Aorta (tissue), 5 donors: ENCODE measurements around the gene PVR. TPM values are rescaled to one million over a fixed set of nuclear protein-coding genes. Genes with fewer than 3 reads are reported as not detected.
A peak's percentile ranks its signal among the peaks of the same experiment; 100 is the strongest.

Experiments used
- ATAC-seq: fragments of 200-7000 bp; cut with Tn5 transposase; one replicate; pipeline ENCODE4 v1.9.1; 2022; ENCODE audit warnings: moderate library complexity; ENCODE audit not compliant: low FRiP score
- DNase-seq, 2 donors: peaks; one replicate each; pipeline ENCODE4 v3.0.0-alpha.2; 2020
- H3K27ac ChIP-seq, 2 donors: one replicate each; pipeline ENCODE4 v1.5.1; 2013; ENCODE audit warnings: low read length in 2 of 2, mild to moderate bottlenecking in 2 of 2, moderate library complexity in 2 of 2, control low read depth in 1 of 2, inconsistent platforms in 1 of 2, low read depth in 1 of 2
- H3K27me3 ChIP-seq, 2 donors: one replicate each; pipeline ENCODE4 v1.6.1; 2013; ENCODE audit warnings: control low read depth in 1 of 2, low read length in 1 of 2, mild to moderate bottlenecking in 1 of 2, moderate library complexity in 1 of 2; ENCODE audit not compliant: insufficient read depth in 2 of 2, control insufficient read depth in 1 of 2
- H3K36me3 ChIP-seq, 2 donors: one replicate each; pipeline ENCODE4 v1.6.1; 2013; ENCODE audit warnings: control low read depth in 1 of 2, low read length in 1 of 2, mild to moderate bottlenecking in 1 of 2; ENCODE audit not compliant: insufficient read depth in 2 of 2, control insufficient read depth in 1 of 2
- H3K4me1 ChIP-seq, 2 donors: one replicate each; pipeline ENCODE4 v1.6.1; 2013; ENCODE audit warnings: low read length in 2 of 2, control low read depth in 1 of 2, mild to moderate bottlenecking in 1 of 2, moderate library complexity in 1 of 2; ENCODE audit not compliant: insufficient read depth in 2 of 2, control insufficient read depth in 1 of 2
- H3K4me3 ChIP-seq, 2 donors: one replicate each; pipeline ENCODE4 v1.5.1; 2013; ENCODE audit warnings: low read length in 2 of 2, control low read depth in 1 of 2, mild to moderate bottlenecking in 1 of 2
- H3K9me3 ChIP-seq: one replicate; pipeline ENCODE4 v1.6.1; 2013; ENCODE audit warnings: mild to moderate bottlenecking, low read length; ENCODE audit not compliant: control insufficient read depth
- WGBS, 2 donors: extraction: QIAGEN DNeasy Blood & Tissue Kit; methylation state at CpG; one replicate each; pipeline ENCODE4 v1.1.7; 2013; 5-methylcytosine and 5-hydroxymethylcytosine counted together
- intact Hi-C, 2 donors: fragments of 100-400 bp; cut with DNase I; formaldehyde crosslinking; loops; one replicate each; pipeline versions ENCODE4 v1.14.2 to v1.15.0; 2022
- polyA plus RNA-seq, 2 donors: library from polyadenylated mRNA; stranded (reverse); fragments of 200-250 nt; gene quantifications; one replicate each; pipeline ENCODE4 v1.2.3, GENCODE V29; 2013
- total RNA-seq, 2 donors: library from RNA; stranded (reverse); fragmentation: NEBNext Ultra II Directional; extraction: Animal tissue kit (Norgen Biotek cat#: 25700); gene quantifications; one replicate each; pipeline ENCODE4 v1.2.1, GENCODE V29; 2021
- donor health status: healthy with polysubstance abuse.
- donor health status: Bipolar disorder and iron deficiency.
- donor health status: DM: no; HTN: no; CAD: no.
- donor health status: DM: no; HTN: no; CAD: no.
- donor health status: DM: yes; HTN: yes; CAD: no.

Gene PVR
- total and polyA plus RNA-seq, 4 donors: 7.4 to 44.2 (median 28.0) TPM

DNA sequence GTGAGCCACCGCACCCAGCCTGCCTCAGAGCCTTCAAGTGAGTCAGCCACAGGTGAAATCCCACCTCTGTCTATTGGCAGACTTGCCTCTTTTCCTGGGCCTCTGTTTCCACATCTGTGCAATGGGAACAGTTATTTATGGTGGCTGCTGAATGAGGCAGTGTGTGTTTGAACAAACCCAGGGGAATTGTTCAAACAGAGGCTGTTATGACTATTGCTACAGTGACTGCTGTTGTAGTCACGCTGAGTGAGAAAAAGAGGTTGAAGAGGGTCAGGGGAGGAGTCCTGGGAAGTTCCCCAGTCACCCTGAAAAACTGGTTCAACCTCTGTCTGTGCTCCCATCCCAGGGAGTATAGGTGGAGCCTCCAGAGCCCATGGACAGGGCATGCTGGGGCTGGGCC, 27.7 kb downstream of the PVR start, which contains the start of gene CEACAM19:
CEACAM19 (plus strand) TSS at position 83 of the 400 bp plus-strand sequence. CDS start 450 bp downstream, outside the sequence.
- Histone ChIP-seq H3K27ac (no peak within 1 kb of the TSS), H3K27me3 (no peaks in the 10 kb centered on the region), H3K4me3 (no peak within 1 kb of the TSS), H3K36me3 (no peaks in the 10 kb centered on the region), H3K9me3 (no peaks in the 10 kb centered on the region), H3K4me1 (no peaks in the 10 kb centered on the region)
- intact Hi-C loops: no loop called here
- no peak for DNase-seq
- no peak for ATAC-seq
- WGBS, 2 donors: 73 to 75% methylated on average over 2 of the region's 2 CpGs

DNA sequence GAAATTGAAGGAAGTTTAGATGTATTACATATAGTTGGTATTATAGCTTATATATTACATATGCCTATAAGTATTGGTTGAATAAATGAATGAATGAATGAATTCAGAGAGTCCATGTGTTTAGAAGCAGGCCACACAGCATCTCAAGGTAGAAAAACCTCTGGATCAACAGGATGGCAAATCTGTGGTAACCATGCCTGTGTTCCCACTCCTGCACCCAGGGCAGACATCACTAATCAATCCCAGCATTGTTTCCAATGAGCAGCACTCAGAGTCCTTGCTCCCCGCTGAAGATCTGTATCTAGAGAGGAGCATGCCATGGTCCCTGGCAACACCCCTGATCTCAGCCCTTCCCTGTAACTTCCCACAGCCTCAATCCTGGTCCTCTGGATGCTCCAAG, 28.5 kb downstream of the PVR start:
- intact Hi-C loops: no loop called here
- no peak for DNase-seq
- ATAC-seq: no peak
- no peak overlapping the region for H3K27ac ChIP-seq
- no peak overlapping the region for H3K4me3 ChIP-seq
- H3K4me1 ChIP-seq: no peaks in the 10 kb centered on the region
- no peaks in the 10 kb centered on the region for H3K9me3 ChIP-seq
- WGBS, 2 donors: 81 to 85% methylated on average over 1 of the region's 1 CpG
- H3K36me3 ChIP-seq: no peaks in the 10 kb centered on the region
- H3K27me3 ChIP-seq: no peaks in the 10 kb centered on the region

DNA sequence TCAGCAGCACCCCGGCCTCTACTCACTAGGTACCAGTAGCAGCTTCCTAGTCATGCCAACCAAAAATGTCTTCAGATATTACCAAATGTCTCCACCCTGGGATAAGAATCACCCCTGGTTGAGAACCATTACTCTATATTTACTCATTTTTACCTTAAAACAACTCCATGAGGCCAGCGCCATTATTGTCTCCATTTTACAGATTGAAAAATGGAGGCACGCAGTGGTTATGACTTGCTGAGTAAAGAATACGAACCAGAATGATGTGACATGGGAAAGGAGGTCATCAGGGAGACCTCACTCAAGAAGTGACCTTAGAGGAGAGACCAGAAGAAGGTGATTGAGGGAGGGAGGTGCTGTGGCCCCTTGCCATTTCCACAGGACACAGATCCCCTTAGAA, 29.8 kb downstream of the PVR start:
- Histone ChIP-seq H3K27ac (no peak overlapping the region), H3K27me3 (no peaks in the 10 kb centered on the region), H3K4me1 (no peaks in the 10 kb centered on the region), H3K9me3 (no peaks in the 10 kb centered on the region), H3K36me3 (no peaks in the 10 kb centered on the region), H3K4me3 (no peak overlapping the region)
- intact Hi-C loops: no loop called here
- DNase-seq: no peak
- ATAC-seq: no peak
- WGBS, 2 donors: 82 to 93% methylated on average over 4 of the region's 4 CpGs

DNA sequence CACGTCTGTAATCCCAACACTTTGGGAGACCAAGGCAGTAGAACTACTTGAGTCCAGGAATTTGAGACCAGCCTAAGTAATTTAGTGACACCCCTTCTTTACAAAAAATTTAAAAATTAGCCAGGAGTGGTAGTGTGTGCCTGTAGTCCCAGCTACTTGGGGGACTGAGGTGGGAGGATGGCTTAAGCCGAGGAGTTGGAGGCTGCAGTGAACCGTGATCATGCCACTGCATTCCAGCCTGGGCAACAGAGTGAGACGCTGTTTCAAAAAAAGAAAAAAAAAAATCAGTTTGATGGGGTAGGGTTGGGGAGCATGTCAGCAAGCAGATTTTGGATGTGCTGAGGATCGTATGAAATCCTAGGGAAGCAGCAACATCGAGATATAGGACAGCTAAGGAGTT, 31.8 kb downstream of the PVR start:
- H3K4me3 ChIP-seq: no peak overlapping the region
- 82 to 89% methylated on average over 6 of the region's 6 CpGs for WGBS, 2 donors
- DNase-seq (no peak), ATAC-seq (no peak)
- intact Hi-C loops: no loop called here
- no peaks in the 10 kb centered on the region for H3K36me3 ChIP-seq
- H3K27ac ChIP-seq: no peak overlapping the region
- no peaks in the 10 kb centered on the region for H3K9me3 ChIP-seq
- no peaks in the 10 kb centered on the region for H3K4me1 ChIP-seq
- H3K27me3 ChIP-seq: no peaks in the 10 kb centered on the region

DNA sequence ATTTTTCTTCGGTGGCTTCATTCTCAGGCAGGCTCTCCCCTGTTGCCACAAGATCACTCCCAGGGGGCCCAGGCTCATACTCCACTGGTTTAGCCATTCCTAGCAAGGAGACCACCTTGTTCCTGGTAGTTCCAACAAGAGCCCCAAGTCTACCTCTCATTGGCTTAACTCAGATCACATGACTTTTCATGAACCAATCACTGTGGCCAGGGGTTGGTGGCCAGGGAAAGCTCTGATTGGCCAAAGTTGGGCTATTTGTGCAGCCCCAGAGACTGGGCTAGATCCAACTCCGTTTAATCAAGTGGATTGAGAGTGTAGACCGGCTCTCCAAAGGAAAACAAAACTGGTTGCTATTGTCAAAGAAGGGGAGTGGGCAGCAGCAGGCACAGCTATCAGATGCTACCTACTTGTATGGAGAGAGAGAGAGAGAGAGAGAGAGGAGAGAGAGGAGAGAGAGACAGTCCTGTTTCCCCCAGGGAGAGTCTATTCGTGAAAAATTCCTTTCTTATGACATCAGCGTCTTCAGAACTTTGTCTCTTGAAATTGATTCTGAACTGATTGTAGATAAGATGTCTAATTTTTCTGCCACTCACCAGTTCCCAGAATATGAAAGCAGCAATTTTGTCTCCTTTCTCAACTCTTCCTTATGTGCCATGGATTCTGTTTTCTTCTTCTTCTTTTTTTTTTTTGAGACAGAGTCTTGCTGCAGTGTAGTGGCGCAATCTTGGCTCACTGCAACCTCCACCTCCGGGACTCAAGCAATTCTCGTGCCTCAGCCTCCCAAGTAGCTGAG, 33.5 kb downstream of the PVR start:
- H3K4me3 ChIP-seq: no peak overlapping the region

DNA sequence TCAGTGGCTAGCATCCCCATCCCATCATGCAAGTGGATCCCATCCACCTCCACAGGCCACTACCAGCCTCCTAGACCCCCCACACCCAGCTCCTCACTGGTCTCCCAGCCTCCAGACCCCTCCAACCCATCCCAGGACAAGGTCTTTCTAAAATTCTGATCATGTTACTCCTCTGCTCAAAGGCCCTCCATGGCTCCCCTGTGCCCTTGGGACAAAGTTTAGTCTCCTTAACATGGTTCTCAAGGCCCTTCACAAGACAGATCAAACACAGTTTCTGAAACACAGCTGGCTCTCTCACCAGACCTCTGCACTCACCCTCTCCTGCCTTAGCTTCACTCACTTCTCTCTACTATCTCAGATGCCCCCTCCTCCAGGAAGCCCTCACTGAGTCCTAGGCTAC, 36.8 kb downstream of the PVR start:
- DNase-seq (no peak), ATAC-seq (no peak)
- H3K27me3 ChIP-seq: no peaks in the 10 kb centered on the region
- intact Hi-C loops: no loop called here
- H3K36me3 ChIP-seq: peaks cover 0 to 2% of the 10 kb centered on the region in 2 donors
- no peak overlapping the region for H3K4me3 ChIP-seq
- H3K27ac ChIP-seq: no peak overlapping the region
- H3K4me1 ChIP-seq: no peaks in the 10 kb centered on the region
- H3K9me3 ChIP-seq: no peaks in the 10 kb centered on the region

More for the DNA sequence above, 33.5 kb downstream of the PVR start:
- H3K27me3 ChIP-seq: no peaks in the 10 kb centered on the region
- H3K27ac ChIP-seq: no peak overlapping the region
- DNase-seq (no peak), ATAC-seq (no peak)
- H3K4me1 ChIP-seq: no peaks in the 10 kb centered on the region
- no peaks in the 10 kb centered on the region for H3K9me3 ChIP-seq
- intact Hi-C loops: no loop called here
- peaks cover 0 to 2% of the 10 kb centered on the region in 2 donors for H3K36me3 ChIP-seq
- 44 to 50% methylated on average over 8 of the region's 8 CpGs for WGBS, 2 donors

DNA sequence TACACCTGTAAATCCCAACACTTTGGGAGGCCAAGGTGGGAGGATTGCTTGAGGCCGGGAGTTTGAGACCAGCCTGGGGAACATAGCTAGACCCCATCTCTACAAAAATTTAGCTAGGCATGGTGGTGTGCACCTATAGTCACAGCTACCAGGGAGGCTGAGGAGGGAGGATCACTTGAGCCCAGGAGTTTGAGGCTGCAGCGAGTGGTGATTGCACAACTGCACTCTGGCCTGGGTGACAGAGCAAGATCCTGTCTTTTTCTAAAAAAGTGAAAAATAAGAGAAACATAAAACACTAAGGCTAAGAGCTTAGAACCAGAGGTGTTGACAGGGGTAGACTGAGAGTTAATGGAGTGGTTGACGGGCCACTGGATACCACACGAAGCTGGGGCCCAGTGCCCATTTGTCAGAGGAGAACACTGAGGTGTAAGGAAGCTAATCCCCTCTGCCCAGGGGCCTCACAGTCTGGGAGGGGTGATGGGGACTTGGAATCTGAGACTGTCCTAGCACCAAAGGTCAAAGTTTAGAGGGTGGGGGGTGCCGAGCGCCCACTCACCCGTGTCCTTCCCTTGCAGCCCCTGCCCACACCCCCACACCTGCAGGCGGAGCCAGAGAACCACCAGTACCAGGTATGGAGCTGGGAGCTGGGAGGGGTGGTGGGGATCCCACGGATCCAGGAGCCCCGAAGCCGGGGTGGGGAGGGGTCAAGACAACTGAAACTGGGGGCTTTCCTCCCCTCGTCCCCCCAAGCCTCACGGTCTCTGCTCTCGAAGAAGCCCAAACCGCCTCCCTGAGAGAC, 38.5 kb downstream of the PVR start:
- 86 to 87% methylated on average over 14 to 15 of the region's 15 CpGs for WGBS, 2 donors
- ATAC-seq: peak; percentile 30

DNA sequence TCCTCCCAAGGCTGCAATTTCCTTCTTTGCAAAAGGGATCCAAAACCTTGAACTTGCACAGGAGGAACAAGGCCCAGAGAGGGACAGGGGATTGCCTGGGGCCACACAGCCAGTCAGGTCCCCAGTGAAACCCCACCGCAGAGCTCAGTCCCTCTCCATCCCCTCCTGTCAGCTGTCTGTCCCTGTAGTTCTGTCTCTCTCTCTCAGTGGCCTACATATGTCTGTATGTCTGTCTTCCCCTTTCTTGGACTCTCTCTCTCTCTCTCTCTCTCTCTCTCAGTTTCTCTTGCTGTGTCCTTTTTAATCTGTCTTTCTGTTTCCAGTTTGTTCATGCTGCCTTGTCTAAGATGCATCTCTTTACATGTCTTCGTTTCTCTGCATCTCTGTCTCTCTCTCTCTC, 39.1 kb downstream of the PVR start:
- Histone ChIP-seq H3K36me3 (peaks cover 0 to 2% of the 10 kb centered on the region in 2 donors), H3K27ac (no peak overlapping the region), H3K27me3 (no peaks in the 10 kb centered on the region), H3K9me3 (no peaks in the 10 kb centered on the region), H3K4me3 (no peak overlapping the region), H3K4me1 (no peaks in the 10 kb centered on the region)
- DNase-seq (no peak), ATAC-seq (no peak)
- WGBS, 2 donors: 88 to 93% methylated on average over 2 of the region's 2 CpGs
- intact Hi-C loops: no loop called here

More for the DNA sequence above, 38.5 kb downstream of the PVR start:
- intact Hi-C loops: no loop called here
- H3K27ac ChIP-seq: no peak overlapping the region
- no peak for DNase-seq
- no peaks in the 10 kb centered on the region for H3K9me3 ChIP-seq
- no peaks in the 10 kb centered on the region for H3K27me3 ChIP-seq
- peaks cover 0 to 2% of the 10 kb centered on the region in 2 donors for H3K36me3 ChIP-seq
- no peaks in the 10 kb centered on the region for H3K4me1 ChIP-seq
- H3K4me3 ChIP-seq: no peak overlapping the region
